HG03064 (cell line): Measurements from ENCODE around the gene CDYL2.

Experiments used
- ATAC-seq: cut with Tn5 transposase; IDR thresholded peaks from one replicate; pipeline ENCODE4 v1.9.1; 2021; ENCODE audit warnings: low read depth; ENCODE audit not compliant: unreplicated experiment

CDYL2 gene

DNA sequence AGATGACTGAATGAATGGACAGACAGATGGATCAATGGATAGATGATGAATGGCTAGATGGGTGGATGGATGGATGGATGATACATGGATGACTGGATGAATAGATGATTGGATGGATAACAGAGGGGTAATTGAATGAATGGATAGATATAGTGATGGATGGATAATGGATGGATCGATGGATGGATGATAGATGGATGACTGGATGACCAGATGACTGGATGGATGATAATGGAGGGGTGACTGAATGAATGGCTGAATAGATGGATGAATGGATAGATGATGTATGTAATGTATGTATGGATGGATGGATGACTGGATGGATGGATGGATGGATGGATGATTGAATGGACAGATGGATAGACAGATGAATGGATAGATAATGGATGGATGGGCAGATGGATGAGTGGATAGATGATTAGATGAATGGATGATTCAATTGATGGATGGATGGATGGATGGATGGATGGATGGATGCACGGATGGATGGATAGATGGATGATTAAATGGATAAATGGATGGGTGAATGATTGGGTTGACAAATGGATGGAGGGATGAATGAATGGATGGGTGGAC is 87.7 kb downstream of the CDYL2 start:
- no peak for ATAC-seq

GRCh38 chr16:80711406-80711805 is 93.0 kb downstream of the CDYL2 start:
- ATAC-seq: no peak

- no peak for ATAC-seq
Measured at GRCh38 chr16:80710918-80711317, 93.5 kb downstream of the CDYL2 start.

GRCh38 chr16:80708823-80709222 is 95.6 kb downstream of the CDYL2 start:
- no peak for ATAC-seq

DNA sequence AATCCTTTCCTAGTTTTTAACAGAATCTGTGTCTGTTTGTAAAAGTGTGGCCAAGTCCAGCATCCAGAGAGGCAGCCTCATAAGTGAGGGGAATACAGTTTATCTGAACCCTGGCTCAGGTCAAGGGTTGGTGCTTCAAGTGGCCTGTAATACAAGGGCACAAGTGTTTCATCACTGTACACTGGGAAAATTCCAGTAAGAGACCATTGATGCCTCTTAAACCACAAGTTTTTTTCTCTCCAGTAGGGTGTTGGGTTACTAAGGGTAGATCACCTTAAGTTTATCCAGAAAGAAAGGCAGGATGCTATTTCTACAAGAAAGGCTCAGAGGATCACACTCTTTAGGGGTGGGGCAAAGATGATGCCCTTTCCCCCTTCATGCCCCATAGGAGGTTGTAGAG is 96.7 kb downstream of the CDYL2 start:
- no peak for ATAC-seq

GRCh38 chr16:80705596-80705995 is 98.8 kb downstream of the CDYL2 start:
- no peak for ATAC-seq

DNA sequence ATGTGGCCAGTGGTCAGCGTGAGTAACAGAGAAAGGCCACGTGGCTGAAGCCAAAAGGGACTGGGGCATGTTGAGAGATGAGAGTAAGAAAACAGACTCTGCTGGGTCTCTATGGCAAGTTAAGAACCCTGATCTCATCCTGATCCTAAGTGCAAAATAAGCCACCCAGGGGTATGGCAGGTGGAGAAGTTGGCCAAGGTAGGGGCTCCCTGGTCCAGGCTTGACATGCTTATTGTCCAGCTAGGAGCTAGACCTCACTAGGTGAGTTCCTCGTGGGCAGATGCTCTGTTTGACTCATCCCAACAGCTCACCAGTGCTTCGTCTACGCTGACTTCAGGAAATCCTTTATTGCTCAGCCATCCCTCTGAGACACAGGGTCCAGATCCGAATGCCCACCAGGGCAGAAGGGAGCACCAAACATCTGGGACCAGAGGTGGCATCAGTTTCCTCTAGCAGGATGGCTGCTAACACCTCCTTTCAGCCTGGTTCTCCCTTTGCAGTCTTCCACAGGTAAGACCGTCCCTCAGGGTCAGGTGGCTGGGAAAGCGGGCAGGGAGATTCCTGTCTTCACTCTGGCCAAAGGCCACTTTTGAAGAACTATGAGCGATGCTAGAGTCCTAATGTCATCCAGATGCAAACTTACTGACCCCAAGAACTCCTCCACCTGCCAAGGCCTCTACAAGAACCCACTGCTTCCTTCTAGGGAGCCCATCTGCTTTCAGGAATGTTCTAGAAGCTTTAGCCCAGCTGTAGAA is 99.5 kb downstream of the CDYL2 start:
- ATAC-seq: no peak

- no peak for ATAC-seq
Measured at GRCh38 chr16:80703131-80704071, 101.0 kb downstream of the CDYL2 start.

GRCh38 chr16:80702696-80703095 is 101.7 kb downstream of the CDYL2 start:
- ATAC-seq: no peak

DNA sequence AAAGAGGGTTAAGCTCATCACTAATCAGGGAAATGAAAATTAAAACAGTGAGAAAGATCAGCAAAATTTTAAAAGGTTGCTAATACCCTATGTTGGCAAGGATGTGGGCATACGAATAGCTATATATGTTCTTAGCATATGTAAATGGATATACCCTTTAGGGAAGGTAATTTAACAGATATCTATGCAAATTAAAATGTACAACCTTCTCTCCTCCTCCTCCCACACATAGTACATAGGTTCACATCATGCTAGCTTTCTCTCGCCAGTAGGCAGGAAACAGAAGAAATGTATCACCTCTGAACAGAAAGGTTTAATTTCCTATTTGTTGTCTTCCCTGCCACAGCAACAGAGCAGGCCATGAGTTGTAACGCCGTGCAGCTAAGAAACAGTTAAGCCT is 103.8 kb downstream of the CDYL2 start:
- no peak for ATAC-seq

GRCh38 chr16:80695020-80695419 is 109.4 kb downstream of the CDYL2 start:
- ATAC-seq: no peak

- ATAC-seq: no peak
Measured at GRCh38 chr16:80693553-80693952, 110.8 kb downstream of the CDYL2 start.

DNA sequence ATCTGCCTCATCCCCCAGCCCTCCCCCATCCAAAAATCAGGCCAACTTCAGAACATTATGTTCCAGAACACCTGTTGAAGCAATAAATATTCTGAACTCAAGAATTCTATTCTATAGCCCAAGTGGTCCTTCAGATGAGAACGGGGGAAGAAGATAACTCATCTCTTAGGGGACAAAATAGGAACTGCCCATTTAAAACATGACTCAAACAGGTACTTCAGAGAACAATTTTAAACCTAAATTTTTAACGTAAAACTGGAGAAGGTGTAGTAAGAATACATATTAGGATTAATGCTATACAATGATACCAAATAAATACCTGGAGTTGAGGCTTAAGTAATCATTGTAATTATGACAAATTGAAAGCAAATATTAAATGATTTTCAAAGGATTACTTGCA is 112.1 kb downstream of the CDYL2 start:
- ATAC-seq: no peak

GRCh38 chr16:80691111-80691741 is 113.2 kb downstream of the CDYL2 start:
- ATAC-seq: no peak

DNA sequence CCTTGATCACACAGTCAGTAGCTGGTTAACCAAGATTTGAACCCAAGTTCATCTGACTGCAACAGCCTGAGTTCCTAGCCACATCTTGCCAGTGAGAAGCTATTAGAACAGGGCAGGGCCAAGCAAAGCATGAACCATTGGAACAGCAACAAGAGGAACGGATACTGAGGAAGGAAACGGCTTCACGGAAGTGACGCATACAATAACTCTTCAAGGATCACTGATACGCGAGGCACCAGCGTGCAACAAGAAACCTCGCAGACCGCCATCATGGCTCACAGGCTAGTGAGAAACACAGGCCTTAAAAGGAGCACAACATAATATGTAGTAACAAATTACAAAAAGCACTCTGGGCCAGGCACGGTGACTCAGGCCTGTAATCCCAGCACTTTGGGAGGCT is 114.9 kb downstream of the CDYL2 start:
- no peak for ATAC-seq

- no peak for ATAC-seq
Measured at GRCh38 chr16:80687606-80688005, 116.8 kb downstream of the CDYL2 start.

GRCh38 chr16:80684906-80685305 is 119.5 kb downstream of the CDYL2 start:
- ATAC-seq: no peak

DNA sequence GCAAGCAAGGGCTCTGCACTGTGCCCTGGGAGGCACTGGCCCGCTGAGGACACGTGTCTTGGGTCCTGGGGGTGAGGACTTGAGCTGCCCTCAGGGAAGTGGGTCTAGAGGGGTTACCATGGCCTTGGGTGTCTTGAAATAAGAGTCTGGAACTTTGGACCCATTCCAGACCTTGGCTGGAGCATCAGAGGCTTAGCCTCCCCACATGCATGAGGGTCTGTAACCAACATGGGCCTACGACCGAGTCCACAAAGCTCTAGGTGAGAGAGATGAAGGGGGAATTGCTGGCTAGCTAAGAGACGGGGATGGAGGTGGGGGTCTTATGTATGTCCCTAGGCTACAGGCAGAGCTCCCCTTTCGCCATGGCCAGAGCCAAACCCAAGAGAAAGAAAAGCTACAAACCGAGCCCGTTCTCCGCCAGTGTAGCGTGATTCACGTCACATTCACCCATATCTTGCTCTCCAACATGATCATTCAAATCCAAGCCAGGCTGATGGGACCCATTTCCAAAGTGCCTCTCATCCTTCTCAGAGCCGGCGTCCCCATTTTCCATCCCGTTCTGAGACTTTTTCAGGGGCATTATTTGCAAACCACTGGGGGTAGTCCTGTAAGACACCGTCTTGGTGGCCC is 120.1 kb downstream of the CDYL2 start:
- ATAC-seq: no peak

- ATAC-seq: no peak
Measured at GRCh38 chr16:80683646-80684045, 120.8 kb downstream of the CDYL2 start.

DNA sequence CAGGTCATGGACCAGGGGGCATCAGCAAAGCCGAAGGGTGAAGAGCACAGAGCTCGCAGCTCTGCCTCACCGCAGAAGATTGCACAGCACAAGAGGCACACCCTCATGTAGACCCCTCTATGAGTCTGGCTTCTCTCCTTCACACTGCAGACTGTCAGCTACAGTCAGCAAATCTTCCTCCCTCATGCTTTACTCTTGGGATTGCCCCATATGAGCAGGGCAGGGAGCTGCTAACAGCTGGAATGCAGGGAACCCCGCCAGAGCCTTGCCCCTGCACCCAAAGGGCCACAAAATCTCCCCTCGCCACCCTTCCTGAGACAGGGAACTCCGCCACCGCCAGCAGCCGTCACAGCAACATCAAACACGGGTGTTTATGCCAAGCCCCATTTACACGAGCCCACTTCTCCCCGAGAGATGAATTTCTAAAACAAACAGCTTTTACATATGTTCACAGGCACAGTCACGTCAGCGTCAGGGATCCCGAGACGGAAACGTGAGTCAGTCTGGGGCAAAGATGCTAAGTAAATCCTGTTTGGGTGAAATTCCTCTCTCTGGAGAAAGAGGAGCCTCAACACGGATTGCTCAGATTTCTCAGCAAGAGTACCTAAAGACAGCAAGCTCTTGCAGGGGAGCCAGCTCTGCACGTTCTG is 121.9 kb downstream of the CDYL2 start:
- ATAC-seq: no peak
